HG03103 (cell line): ENCODE data around the gene GPR42.
"Not testable (repeated sequence)": the region's sequence is repeated elsewhere in the genome, so short reads cannot be mapped to it uniquely, and the experiment has no call there.

Source experiments
- ATAC-seq: cut with Tn5 transposase; IDR thresholded peaks from one replicate; pipeline ENCODE4 v1.9.1; 2021; ENCODE audit warnings: low read depth; ENCODE audit not compliant: unreplicated experiment

The GPR42 gene

GRCh38 chr19:35362261-35363000, 8.4 kb upstream of the GPR42 start:
- no peak for ATAC-seq

DNA sequence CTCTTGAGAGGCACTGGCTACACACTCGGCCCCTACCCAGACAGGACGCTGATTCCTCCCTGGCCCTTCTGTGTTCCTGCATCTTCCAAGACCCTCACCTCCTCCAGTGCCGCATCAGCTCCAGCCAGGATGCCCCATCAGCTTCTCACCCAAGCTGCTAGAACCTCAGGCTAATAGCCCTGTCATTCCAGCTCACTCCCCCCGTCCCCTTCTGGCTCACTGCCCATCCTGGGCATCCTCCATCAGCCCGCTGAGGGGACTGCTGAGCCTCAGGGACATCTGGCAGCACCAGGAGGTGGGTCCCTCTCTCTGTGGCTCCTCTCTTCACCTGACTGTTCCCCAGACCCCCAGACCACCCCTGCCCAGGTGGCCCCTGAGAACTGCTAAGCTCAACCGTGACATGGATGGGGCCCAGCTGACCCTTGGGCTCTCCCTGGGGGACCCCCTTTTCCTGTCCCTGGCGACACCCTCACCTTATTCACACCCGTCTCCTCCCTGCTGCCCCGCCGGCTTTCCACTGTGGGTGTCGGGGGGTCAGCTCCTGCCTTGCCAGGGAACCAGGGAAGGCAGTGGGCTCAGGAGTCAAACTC, 7.8 kb upstream of the GPR42 start:
- ATAC-seq, result no peak

DNA sequence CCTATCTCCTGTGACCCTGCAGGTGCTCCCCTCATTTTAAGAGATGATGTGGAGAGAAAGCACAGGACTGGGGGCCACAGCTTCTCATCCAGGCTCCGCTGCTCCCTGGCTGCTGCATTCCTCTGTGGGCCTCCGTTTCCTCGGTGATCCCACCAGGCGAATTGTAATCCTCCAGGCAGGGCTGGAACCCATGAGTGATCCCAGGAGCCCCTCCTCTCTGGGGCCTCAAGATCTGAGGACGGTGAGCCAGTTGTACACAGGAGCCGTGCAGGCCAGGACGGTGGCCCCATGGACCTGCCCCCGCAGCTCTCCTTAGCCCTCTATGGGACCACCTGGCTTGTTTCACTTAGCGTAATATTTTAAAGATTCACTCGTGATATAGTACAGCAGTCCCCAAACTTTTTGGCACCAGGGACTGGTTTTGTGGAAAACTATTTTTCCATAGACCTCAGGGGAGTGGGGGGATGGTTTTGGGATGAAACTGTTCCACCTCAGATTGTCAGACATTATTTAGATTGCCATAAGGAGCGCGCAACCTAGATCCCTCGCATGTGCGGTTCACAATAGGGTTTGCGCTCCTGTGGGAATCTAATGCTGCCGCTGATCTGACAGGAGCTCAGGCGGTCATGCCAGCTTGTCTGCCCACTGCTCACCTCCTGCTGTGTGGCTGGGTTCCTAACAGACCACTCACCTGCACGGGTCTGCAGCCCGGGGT, 7.0 kb upstream of the GPR42 start:
- no peak for ATAC-seq

DNA sequence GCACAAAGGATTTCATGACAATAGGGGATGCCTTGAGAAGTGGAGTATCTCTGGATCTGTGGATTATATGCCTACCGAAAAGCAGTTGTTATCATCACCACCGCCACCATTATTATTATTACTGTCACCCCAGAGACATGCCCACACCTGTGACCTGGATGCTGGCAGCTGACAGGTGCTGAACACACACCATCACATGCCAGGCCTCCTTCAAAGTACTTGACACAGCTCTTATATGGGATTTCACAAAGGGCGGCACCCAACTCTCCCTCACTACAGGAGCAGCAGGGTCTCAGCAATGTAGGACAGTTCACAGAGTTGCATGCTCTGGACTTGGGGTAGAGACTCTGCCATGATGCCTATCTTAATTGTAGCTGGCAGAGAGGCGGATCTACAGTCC, 5.6 kb upstream of the GPR42 start:
- no peak for ATAC-seq

DNA sequence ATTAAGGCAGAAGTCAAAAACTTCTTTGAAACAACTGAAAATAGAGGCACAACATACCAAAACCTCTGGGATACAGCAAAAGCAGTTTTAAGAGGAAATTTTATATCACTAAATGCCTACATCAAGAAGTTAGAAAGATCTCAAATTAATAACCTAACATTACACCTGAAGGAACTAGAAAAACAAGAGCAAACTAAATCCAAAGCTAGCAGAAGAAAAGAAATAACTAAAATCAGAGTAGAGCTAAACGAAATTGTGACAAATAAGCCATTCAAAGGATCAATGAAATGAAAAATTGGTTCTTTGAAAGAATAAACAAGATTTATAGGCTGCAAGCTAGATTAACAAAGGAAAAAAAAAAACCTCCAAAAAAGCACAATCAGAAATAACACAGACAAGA, 2.5 kb upstream of the GPR42 start:
- no peak for ATAC-seq

- ATAC-seq, result no peak
Observed at GRCh38 chr19:35369522-35369921, 1.3 kb upstream of the GPR42 start.

DNA sequence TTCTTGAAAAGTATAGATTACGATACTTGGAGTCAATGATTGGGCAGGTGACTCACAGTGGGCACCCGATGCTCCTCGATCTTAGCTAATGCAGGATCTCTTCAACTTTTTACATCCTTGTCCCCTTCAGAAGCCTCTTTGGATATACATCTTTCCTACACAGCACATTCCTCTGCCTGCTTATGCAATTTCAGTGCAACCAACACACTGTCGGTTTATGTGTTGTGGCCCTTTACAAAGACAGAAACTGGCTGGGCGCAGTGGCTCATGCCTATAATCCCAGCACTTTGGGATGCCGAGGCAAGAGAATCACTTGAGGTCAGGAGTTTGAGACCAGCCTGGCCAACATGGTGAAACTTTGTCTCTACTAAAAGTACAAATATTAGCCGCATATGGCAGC, 2.6 kb downstream of the GPR42 start:
- ATAC-seq, result no peak

- ATAC-seq, result not testable (repeated sequence)
Observed at GRCh38 chr19:35374031-35374430, 3.2 kb downstream of the GPR42 start.

- no peak for ATAC-seq
Observed at GRCh38 chr19:35375505-35376307, 4.8 kb downstream of the GPR42 start.

- no peak for ATAC-seq
Observed at GRCh38 chr19:35377656-35378055, 6.8 kb downstream of the GPR42 start.

DNA sequence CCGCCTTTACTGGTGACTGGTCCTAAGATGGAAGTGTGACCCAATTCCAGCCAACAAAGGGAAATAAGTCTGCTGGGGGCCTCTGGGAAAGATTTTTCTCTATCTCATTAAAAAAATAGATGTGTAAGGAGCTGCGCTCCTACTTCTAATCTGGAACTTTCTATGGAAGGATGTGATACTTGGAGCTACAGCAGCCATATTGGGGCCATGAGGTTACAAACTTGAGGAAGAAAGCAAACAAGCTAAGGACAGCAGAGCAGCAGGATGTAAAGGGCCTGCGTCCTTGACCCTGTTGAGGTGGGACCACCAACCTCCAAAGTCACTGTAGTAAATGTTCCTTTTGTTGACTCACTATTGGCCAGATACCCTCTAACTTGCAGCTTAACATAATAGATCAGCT, 7.5 kb downstream of the GPR42 start:
- no peak for ATAC-seq

GRCh38 chr19:35379545-35379944, 8.7 kb downstream of the GPR42 start:
- ATAC-seq, result not testable (repeated sequence)

DNA sequence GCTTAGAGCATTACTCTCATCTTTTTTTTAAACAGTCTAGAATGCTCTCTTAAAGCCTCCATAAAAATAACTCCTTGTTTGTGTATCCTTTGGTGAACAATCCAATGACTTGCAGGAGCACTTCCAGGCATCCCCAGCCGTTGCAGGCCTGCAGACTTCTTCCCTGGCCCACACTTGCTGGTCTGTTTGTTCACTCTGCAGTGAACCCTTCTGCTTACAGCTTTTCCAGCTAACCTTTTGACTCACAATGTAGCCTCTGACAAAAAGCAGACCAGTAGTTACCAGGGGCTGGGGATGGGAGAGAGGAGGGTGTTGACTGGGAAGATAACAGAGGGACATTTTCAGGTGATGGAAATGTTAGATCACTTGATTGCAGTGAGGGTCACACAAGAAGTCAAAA, 9.1 kb downstream of the GPR42 start:
- ATAC-seq, result no peak

- no peak for ATAC-seq
Observed at GRCh38 chr19:35380450-35381124, 9.7 kb downstream of the GPR42 start.

DNA sequence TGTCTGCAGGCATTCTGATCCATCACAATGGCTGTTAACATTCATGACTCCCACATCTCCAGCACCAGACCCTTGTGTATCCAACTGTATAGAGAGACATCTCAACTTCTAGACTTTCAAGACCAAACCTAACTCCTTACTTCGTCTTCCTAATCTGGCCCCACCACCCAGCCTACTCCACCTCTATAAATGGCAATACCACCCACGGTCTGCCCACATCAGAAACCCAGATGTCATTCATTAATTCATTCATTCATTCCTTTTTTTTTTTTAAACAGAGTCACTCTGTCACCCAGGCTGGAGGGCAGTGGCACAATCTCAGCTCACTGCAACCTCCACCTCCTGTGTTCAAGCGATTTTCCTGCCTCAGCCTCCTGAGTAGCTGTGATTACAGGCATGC, 10.4 kb downstream of the GPR42 start:
- no peak for ATAC-seq

- ATAC-seq, result no peak
Observed at GRCh38 chr19:35381926-35382325, 11.1 kb downstream of the GPR42 start.

GRCh38 chr19:35383536-35383935, 12.7 kb downstream of the GPR42 start:
- ATAC-seq, result no peak

GRCh38 chr19:35388277-35389054, 17.6 kb downstream of the GPR42 start:
- ATAC-seq, result no peak

GRCh38 chr19:35389192-35389861, 18.5 kb downstream of the GPR42 start:
- no peak for ATAC-seq
